Measurements from ENCODE around the gene KIAA1958. TPM values are rescaled to one million over a fixed set of nuclear protein-coding genes. Genes with fewer than 3 reads are reported as not detected.

KIAA1958 gene
- total RNA-seq, 1 donor from 2014 or later, result 12.0 TPM

GRCh38 chr9:112484607-112485006 lies 2.0 kb upstream of the KIAA1958 start:
- Mint-ChIP-seq H3K9me3 (ENCODE audit: unreplicated experiment) (no peaks in the 10 kb centered on the region), H3K27me3 (ENCODE audit: low read depth, unreplicated experiment) (no peaks in the 10 kb centered on the region), H3K4me3 (ENCODE audit: unreplicated experiment) (no peak overlapping the region), H3K4me1 (ENCODE audit: low read depth, unreplicated experiment) (peaks cover 9% of the 10 kb centered on the region), H3K36me3 (ENCODE audit: low read depth, unreplicated experiment) (no peaks in the 10 kb centered on the region), H3K27ac (ENCODE audit: unreplicated experiment) (no peak overlapping the region)
- Histone ChIP-seq H3K4me3 (ENCODE audit: insufficient read depth, low read depth, low read length) (no peak overlapping the region), H2AFZ (ENCODE audit: low read depth, low read length) (no peak overlapping the region), H3K4me1 (ENCODE audit: insufficient read depth, low read length) (peaks cover 5% of the 10 kb centered on the region), H3K4me2 (ENCODE audit: low read length) (no peak overlapping the region), H3K36me3 (ENCODE audit: insufficient read depth, low read length) (no peaks in the 10 kb centered on the region), H3K9ac (ENCODE audit: low read length) (no peak overlapping the region), H3K79me2 (ENCODE audit: insufficient read depth, low read length) (peaks cover 13% of the 10 kb centered on the region), H3K27me3 (ENCODE audit: insufficient read depth, low read length) (no peaks in the 10 kb centered on the region), H3K9me3 (ENCODE audit: insufficient read depth, low read depth, low read length) (no peaks in the 10 kb centered on the region), H3K27ac (ENCODE audit: low read depth, low read length) (no peak overlapping the region), H4K20me1 (ENCODE audit: insufficient read depth, low read length) (no peaks in the 10 kb centered on the region)
- FAIRE-seq (no peak), DNase-seq (ENCODE audit: low read depth) (no peak)
- TF ChIP-seq EZH2 (IDR thresholded peaks at IDR 0.05; ENCODE audit: insufficient read depth, low read length) (no peak), CTCF (IDR thresholded peaks at IDR 0.05; ENCODE audit: insufficient read depth, low read depth, low read length) (no peak)

- Histone ChIP-seq H3K9ac (ENCODE audit: low read length) (no peak overlapping the region), H3K4me3 (ENCODE audit: insufficient read depth, low read depth, low read length) (no peak overlapping the region), H3K4me2 (ENCODE audit: low read length) (peak overlapping the region; percentile 88), H3K36me3 (ENCODE audit: insufficient read depth, low read length) (no peaks in the 10 kb centered on the region), H2AFZ (ENCODE audit: low read depth, low read length) (no peak overlapping the region), H3K4me1 (ENCODE audit: insufficient read depth, low read length) (peaks cover 5% of the 10 kb centered on the region), H3K27me3 (ENCODE audit: insufficient read depth, low read length) (no peaks in the 10 kb centered on the region), H3K9me3 (ENCODE audit: insufficient read depth, low read depth, low read length) (no peaks in the 10 kb centered on the region), H3K79me2 (ENCODE audit: insufficient read depth, low read length) (peaks cover 20% of the 10 kb centered on the region), H4K20me1 (ENCODE audit: insufficient read depth, low read length) (no peaks in the 10 kb centered on the region), H3K27ac (ENCODE audit: low read depth, low read length) (no peak overlapping the region)
- no peaks in the 10 kb centered on the region for H3K9me3 Mint-ChIP-seq (ENCODE audit: unreplicated experiment)
- TF ChIP-seq EZH2 (IDR thresholded peaks at IDR 0.05; ENCODE audit: insufficient read depth, low read length), result no peak
- TF ChIP-seq CTCF (IDR thresholded peaks at IDR 0.05; ENCODE audit: insufficient read depth, low read depth, low read length), result no peak
- peaks cover 18% of the 10 kb centered on the region for H3K4me1 Mint-ChIP-seq (ENCODE audit: low read depth, unreplicated experiment)
- H3K4me3 Mint-ChIP-seq (ENCODE audit: unreplicated experiment), result peak overlapping the region; percentile 97
- FAIRE-seq, result no peak
- H3K27ac Mint-ChIP-seq (ENCODE audit: unreplicated experiment), result no peak overlapping the region
- H3K27me3 Mint-ChIP-seq (ENCODE audit: low read depth, unreplicated experiment), result no peaks in the 10 kb centered on the region
- no peak for DNase-seq (ENCODE audit: low read depth)
- H3K36me3 Mint-ChIP-seq (ENCODE audit: low read depth, unreplicated experiment), result no peaks in the 10 kb centered on the region
These were observed 1.1 kb upstream of the KIAA1958 start for GRCh38 chr9:112485574-112485973.

- peak overlapping the region; percentile 93 for H3K4me2 ChIP-seq (ENCODE audit: low read length)
- H3K36me3 ChIP-seq (ENCODE audit: insufficient read depth, low read length), result no peaks in the 10 kb centered on the region
- Mint-ChIP-seq H3K4me1 (ENCODE audit: low read depth, unreplicated experiment) (peaks cover 28% of the 10 kb centered on the region), H3K27me3 (ENCODE audit: low read depth, unreplicated experiment) (no peaks in the 10 kb centered on the region), H3K4me3 (ENCODE audit: unreplicated experiment) (peak overlapping the region; percentile 97), H3K9me3 (ENCODE audit: unreplicated experiment) (no peaks in the 10 kb centered on the region), H3K36me3 (ENCODE audit: low read depth, unreplicated experiment) (no peaks in the 10 kb centered on the region), H3K27ac (ENCODE audit: unreplicated experiment) (peak overlapping the region; percentile 66)
- H4K20me1 ChIP-seq (ENCODE audit: insufficient read depth, low read length), result no peaks in the 10 kb centered on the region
- H3K4me1 ChIP-seq (ENCODE audit: insufficient read depth, low read length), result peaks cover 5% of the 10 kb centered on the region
- FAIRE-seq, result no peak
- H3K4me3 ChIP-seq (ENCODE audit: insufficient read depth, low read depth, low read length), result peak overlapping the region; percentile 73
- TF ChIP-seq EZH2 (IDR thresholded peaks at IDR 0.05; ENCODE audit: insufficient read depth, low read length), result no peak
- no peak for TF ChIP-seq CTCF (IDR thresholded peaks at IDR 0.05; ENCODE audit: insufficient read depth, low read depth, low read length)
- H2AFZ ChIP-seq (ENCODE audit: low read depth, low read length), result peak overlapping the region; percentile 88
- no peak overlapping the region for H3K27ac ChIP-seq (ENCODE audit: low read depth, low read length)
- peak overlapping the region; percentile 74 for H3K9ac ChIP-seq (ENCODE audit: low read length)
- no peaks in the 10 kb centered on the region for H3K27me3 ChIP-seq (ENCODE audit: insufficient read depth, low read length)
- DNase-seq (ENCODE audit: low read depth), result peak; percentile 42
- H3K9me3 ChIP-seq (ENCODE audit: insufficient read depth, low read depth, low read length), result no peaks in the 10 kb centered on the region
- H3K79me2 ChIP-seq (ENCODE audit: insufficient read depth, low read length), result peaks cover 25% of the 10 kb centered on the region
These were observed 576 bp downstream of the KIAA1958 start for GRCh38 chr9:112487008-112487798.

Measured in astrocyte (in vitro differentiated cells and primary cell).